HG02870 (cell line): Measurements from ENCODE around the gene DNAJC30.
"Not testable (repeated sequence)": the region's sequence is repeated elsewhere in the genome, so short reads cannot be mapped to it uniquely, and the experiment has no call there.

Experiments
- ATAC-seq: cut with Tn5 transposase; IDR thresholded peaks from one replicate; pipeline ENCODE4 v1.9.1; 2021; ENCODE audit warnings: mild to moderate bottlenecking, moderate library complexity; ENCODE audit not compliant: unreplicated experiment

Gene DNAJC30

DNA sequence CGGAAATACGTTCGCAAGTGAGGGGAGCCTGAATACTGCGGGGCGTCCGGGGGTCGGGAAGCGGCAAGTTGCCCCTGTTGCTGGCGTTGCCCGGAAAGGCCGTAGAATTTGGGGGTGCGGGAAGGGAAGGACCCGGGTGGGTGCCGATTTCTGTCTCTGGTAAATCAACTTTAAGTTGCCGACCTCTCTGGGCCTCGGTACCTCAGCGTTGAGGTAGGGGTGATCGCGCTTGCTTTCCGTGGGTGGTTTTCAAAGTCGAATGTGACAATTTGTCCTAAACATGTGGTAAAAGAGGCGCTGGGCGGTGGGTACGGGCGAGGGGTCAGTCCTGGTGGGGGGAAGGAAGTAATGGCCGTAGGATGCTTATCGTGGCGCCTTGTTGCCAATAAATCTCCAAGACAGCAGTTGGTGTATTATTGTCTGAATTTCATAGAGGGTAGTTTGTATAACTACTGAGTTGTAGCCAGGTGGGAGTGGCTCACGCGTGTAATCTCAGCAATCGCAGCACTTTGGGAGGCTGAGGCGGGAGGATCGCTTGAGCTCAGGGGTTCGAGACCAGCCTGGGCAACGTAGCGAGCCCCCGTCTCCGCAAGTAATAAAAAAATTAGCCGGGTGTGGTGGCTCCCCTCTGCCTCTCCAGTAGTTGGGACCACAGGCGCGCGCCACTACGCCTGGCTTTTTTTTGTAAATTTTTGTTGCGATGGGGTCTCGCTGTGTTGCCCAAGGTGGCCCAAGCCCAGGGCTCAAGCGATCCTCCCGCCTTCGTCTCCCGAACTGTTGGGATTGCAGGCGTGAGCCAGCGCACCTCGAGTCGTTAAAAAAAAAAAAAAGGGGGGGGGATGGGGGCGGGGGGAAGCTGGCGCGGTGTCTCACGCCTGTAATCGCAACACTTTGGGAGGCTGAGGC lies 788 bp upstream of the DNAJC30 start:
- no peak for ATAC-seq

DNA sequence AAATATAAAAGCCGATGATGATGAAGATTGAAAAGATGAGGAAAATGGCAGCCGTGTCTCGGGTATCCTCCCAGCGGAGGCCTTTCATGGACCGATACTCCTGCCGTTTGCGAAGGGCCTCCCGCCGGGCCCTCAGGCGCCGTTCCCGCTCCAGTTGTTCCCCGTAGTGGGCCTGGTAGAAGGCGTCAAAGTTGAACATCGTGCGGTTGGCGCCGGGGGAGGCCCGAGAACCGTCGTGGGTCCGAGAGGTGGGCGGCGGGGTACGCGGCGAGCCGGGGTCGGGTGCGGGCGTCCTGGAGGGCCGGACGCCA lies 553 bp downstream of the DNAJC30 start:
- peak; percentile 5 for ATAC-seq

DNA sequence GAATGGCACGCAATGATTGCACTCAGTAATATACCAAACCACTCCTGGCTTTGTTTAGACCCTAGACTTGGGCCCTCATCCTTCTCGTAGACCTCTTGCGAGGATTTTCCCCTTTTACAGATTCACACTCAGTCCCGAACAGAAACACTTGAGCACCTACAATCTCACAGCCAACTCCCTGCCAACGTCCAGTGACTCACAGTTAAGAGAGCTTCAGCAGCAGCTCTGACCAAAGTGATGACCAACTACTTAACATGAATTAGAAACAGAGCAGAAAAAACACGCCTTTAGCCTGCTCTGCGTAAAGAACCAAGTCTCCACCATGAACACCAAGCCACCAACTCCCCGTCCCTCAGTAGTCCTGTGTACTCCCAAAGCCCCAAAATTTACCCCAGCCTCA lies 2.2 kb downstream of the DNAJC30 start:
- no peak for ATAC-seq

DNA sequence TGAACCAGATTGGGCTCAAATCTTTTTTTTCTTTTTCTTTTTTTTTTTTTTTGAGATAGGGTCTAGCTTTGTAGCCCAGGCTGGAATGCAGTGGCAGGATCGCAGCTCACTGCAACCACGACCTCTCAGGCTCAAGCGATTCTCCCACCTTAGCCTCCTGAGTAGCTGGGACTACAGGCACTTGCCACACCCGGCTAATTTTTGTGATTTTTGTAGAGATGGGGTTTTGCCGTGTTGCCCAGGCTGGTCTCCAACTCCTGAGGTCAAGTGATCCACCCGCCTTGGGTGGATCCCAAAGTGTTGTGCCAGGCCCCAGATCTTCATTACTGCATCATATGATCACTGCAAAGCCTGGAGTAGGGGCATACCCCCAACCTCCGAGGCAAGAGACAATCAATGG lies 2.8 kb downstream of the DNAJC30 start:
- no peak for ATAC-seq

DNA sequence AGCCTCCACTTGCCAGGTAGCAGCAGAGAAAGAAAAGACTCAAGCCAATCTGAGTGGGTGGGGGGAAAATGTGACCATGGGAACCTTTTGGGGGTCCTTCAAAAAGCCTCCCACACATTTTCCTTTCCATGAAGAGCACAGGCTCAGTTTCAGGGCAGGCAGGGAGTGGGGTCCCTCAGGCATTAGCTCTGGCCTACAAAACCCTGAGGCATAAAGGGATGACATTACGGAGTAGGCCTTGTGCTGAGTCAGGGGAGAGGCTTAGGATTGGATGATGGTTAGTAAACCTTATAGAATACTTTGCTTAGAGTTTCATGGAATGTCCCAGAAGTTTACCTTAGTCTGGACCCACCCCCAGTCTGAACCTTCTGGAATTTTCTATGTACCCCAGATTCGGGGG lies 3.5 kb downstream of the DNAJC30 start:
- ATAC-seq = no peak

DNA sequence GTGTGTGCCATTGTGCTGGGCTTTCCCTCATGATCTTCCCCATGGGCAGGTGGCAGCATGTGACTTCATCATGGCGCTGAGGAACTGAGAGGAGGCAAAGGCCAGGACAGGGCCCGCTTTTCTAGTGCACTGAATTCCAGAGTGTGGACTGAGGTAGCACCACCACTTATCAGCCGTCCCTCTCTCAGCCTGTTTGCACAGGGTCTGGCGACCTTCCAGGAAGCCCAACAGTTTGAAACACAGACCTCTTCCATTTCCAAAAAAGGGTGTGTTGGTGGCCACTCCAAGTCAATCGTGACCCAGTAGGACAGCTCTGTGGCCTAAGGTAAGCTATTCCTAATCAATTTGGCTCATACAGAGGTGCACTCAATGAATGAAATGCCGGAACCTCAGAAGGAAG lies 4.4 kb downstream of the DNAJC30 start:
- no peak for ATAC-seq

DNA sequence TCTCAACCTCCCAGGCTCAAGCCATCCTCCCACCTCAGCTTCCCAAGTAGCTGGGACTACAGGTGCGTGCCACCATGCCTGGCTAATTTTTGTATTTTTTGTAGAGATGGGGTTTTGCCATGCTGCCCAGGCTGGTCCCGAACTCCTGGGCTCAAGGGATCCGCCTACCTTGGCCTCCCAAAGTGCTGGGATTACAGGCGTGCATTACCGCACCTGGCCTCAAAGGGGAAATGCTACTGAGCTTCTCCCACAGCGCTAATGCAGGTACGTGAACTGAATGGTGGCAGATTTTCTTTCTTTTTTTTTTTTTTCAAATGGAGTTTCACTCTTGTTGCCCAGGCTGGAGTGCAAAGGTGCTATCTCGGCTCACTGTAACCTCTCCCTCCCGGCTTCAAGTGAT lies 7.2 kb downstream of the DNAJC30 start:
- ATAC-seq = not testable (repeated sequence)

DNA sequence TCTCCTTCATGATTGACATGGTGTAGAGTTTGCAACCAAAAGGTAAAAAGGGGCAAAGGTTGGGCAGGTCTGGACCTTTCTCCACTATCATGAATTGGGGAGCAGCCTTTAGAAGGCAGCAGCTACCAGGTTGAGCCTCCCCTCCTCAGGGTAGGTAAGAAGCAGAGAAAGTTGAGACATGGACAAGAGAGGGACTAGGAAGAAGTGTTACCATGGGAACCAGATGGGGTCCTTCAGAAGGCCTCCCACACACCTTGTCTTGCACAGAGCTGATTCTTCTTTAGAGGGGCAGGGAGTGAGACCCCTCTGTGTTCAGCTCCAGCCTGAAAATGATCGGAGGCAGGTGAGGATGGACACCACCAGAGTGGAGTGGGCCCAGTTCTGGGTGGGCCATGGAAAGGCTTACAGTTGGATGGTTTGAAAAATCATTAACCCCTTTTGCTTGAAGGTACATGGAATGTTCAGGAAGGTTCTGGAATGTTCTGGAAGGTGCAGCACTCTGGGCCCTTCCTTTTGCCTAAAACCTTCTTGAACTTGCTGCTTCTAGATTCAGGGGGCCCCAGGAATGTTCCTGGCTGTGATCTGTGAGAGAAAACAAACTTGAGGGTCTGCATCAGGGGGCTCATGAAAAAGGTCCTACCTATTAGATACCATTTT lies 8.7 kb downstream of the DNAJC30 start:
- ATAC-seq = no peak

DNA sequence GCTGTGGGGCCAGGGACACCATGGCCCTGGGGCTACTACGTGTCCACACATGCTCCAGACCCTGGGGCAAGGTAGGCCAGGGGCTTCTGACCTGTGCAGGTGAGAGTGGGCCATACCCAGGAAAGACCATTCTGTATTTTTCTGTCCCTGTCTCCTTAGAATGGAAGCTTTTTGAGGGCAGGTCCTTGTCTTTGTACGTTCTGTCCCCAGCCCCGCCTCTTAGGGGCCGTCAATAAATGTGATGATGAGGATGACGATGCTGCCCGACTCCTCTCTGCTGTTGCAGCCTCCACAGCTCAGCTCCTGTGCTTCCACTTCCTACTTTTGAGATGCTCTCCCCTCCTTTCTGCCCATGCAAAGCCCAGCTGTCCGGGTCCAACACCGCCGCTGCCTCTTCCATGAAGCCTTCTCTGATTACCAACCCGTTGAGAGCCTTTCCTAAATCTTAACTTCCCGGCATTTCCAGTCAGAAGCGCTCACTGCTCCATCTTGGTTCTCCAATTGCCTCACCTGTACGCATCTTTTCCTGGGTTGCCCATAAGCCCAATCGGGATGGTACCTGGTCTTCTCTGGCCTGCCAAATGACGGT lies 11.3 kb downstream of the DNAJC30 start:
- no peak for ATAC-seq

DNA sequence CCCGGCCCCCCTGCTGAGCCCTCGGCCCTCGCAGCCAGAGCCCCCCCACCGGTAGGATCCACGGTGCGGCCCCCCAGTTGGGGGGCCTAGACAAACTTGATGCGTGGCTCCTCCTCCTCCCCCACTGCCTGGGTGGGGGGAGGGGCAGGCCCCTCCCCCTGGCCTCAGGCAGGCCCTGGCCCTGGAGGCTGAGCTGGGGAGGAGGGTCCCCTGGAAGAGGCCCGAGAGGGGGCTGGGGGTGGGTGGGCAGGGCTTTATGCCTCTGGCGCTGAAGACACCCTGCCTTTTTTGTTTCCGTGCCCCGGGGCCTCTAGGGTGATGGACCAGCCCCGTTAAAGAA lies 12.0 kb downstream of the DNAJC30 start:
- no peak for ATAC-seq

DNA sequence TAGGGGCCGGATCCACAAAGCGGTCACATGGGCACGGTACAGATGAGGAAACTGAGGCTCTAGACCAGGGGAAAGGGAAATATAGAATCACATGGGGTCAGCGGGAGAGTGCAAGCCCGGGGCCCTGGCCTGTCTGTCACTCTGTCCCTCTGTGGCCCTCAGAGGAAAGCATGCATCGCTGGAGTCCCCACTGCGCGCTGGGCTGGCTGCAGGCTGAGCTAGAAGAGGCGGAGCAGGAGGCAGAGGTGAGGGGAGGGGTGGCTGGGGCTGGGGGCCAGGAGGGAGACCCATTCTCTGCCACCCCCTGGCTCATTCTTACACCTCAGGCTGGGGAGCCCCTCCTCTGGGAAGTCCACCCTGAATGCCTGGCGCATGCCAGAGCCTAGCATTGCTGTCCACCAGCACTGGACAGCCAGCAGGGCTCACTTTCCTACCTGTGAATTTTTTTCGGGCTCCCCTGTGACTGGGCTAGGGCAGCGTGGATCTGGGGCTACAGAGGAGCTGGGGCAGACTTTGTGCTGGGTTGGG lies 13.3 kb downstream of the DNAJC30 start:
- ATAC-seq = no peak

DNA sequence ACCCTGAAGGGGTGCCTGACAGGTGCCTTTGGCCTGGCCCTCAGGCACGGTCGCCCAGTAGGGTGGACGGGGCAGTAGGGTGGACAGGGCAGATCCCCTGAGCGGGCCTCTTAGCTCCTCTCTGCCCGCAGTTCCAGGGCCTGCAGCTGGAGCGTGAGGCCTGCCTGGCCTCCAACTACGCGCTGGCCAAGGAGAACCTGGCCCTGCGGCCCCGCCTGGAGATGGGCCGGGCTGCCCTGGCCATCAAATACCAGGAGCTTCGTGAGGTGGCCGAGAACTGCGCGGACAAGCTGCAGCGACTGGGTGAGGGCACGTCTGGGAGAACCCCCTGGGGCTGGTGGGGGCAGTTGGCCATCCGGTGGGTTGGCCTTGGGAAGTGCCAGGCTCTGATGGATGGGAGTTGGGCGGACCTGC lies 14.0 kb downstream of the DNAJC30 start:
- no peak for ATAC-seq

DNA sequence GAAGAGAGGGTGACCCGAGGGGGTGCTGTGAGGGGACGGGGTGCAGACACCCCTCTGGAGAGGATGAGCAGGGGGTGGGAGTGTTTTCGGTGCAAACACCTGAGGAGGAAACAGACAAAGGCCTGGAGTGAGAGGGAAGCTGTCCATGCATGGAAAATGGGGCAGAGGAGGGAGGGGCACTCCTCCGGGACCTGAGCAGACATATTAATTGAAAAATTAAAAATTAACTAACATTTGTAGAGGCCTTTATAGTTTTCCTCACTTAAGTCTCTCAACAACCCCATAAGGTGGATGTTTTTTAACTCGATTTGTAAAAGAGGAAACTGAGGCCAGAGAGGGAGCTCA lies 14.4 kb downstream of the DNAJC30 start:
- no peak for ATAC-seq

DNA sequence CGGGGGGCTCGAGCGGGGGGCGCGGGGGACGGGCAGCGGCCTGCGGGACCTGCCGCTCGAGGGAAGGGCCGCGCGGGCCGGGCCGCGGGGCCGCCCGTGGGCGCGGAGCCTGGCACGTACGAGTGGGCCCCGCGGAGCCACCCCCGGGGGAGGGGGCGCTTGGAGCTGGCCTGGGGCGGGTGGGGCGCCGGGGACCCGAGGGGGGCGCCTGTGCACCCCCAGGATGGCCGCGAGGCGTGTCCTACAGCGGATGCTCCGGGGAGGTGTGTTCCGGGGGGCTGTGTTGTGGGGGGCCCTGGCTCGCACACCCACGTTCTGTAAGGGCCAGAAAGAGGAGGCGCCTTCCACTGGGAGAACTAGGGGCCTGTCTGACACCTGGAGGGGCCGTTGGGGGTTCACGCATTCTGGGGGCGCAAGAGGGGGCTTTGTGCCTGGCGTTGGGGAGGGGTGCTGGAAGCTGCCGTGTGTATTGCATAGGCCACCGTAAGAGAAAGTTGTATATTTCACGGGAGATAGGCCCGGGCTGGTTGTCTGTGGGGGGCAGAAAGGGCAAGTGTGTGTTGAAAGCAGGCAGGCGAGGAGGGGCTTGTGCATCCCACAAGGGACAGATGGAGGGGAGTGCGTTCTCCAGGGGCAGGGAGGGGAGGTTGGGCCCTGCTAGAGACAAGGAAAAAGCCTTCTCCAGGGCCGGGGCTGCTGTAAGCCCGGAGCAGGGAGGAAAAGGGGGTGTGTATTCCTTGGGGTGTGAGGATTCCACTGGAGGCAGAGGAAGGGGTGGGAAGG lies 15.0 kb downstream of the DNAJC30 start:
- ATAC-seq = no peak

DNA sequence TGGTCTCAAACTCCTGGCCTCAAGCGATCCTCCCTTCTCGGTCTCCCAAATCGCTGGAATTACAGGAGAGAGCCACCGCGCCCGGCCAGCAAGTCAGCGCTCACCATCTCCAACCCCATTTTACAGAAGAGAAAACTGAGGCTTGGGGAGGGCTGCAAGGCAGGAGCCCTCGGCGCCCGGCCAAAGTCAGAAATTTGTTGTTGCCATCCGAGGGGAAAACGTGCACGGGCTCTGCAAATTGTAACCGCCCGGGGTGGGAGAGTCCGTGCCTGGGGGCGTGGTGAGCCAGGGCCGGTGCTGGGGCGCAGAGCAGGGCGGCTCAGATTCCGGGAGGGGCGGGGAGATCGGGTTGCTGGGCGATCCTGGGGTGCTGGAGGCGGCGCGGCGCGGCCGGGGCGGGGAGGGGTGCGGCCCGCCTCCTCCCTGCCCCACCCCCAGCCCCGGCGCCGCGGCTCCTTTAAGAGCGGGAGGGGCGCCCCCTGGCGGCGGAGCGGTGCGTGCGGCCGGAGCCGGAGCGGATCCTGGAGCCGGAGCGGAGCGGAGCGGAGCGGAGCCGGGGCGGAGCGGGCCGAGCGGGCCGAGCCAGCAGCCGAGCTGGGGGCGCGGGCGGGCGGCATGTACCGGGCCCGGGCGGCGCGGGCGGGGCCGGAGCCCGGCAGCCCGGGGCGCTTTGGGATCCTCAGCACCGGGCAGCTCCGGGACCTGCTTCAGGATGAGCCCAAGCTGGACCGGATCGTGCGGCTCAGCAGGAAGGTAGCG lies 15.7 kb downstream of the DNAJC30 start, which contains the start of gene VPS37D:
Gene VPS37D (plus strand): TSS at position 488 of the 759 bp plus-strand sequence. CDS start 128 bp downstream, at position 616.
- peak; percentile 89 for ATAC-seq

DNA sequence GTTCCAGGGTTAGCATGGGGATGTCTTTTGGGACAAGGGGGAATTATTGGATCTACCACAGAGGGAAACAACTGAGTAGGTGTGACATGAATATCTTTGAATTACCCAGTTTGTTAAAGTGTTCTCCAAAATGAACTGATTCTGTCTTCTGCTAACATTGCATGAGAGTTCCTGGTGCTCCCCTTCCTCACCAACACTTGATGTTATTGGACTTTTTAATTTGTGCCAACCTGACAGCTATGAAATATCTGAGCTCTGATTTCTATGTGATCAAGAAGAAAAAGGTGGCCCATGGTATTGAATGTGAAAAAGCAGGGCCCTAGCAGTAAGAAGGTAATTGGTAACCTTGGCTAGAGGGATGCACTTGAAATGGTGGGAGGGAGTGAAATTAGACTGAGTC lies 20.2 kb downstream of the DNAJC30 start:
- no peak for ATAC-seq

DNA sequence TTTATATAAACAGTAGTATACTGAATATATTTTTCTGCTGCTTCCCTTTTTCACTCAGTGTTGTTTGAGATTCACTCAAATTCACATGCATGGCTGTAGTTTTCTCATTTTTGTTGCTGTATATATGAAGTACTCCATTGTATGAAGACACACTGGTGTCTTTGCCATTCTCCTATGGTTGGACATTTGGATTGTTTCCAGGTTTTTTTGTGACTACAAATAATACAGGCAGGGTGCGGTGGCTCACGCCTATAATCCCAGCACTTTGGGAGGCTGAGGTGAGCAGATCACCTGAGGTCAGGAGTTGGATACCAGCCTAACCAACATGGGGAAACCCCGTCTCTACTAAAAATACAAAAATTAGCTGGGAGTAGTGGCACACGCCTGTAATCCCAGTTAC lies 22.7 kb downstream of the DNAJC30 start:
- ATAC-seq = not testable (repeated sequence)

DNA sequence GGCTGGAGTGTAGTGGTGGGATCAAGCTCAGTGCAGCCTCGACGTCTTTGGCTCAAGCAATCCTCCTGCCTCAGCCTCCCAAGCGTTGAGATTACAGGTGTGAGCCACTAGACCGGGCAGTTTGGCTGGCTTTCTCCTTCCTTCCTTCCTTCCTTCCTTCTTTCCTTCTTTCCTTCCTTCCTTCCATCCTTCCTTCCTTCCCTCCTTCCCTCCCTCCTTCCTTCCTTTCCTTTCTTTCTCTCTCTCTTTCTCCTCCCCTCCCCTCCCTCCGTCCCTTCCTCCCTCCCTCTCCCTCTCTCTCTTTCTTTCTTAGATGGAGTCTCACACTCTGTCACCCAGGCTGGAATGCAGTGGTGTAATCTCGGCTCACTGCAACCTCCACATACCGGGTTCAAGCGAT lies 23.3 kb downstream of the DNAJC30 start:
- no peak for ATAC-seq

DNA sequence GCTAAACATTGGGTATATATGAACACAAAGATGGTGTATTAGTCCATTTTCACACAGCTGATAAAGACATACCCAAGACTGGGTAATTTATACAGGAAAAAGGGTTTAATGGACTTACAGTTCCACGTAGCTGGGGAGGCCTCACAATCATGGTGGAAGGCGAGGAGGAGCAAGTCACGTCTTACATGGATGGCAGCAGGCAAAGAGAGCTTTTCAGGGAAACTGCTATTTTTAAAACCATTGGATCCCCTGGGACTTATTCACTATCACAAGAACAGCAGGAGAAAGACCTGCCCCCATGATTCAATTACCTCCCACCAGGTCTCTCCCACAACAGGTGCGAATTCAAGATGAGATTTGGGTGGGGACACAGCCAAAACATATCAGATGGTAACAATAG lies 27.9 kb downstream of the DNAJC30 start:
- ATAC-seq = not testable (repeated sequence)

DNA sequence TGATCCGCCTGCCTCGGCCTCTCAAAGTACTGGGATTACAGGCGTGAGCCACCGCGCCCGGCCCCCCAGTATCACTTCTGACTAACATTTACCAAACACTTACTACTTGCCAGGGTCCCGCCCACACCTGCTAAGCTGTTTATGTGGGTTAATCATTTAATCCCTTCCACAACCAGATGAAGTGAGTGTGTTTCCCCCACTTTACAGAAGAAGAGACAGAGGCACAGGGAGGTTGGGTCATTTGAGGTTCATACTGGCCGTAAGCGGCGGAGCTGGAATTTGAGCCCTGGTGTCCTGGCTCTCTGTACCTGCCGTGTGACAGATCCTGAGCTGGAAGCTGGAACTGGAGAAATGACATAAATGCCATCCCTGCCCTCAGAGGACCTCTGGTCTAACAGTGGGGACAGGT lies 30.7 kb downstream of the DNAJC30 start:
- no peak for ATAC-seq
